DND-41 (cell line): ENCODE measurements around the gene SPECC1.

ENCODE experiments used
- CTCF ChIP-seq: IDR thresholded peaks from 2 replicates; pipeline ENCODE4 v1.5.1; 2012; ENCODE audit warnings: borderline replicate concordance, low read length, moderate library complexity, mild to moderate bottlenecking; ENCODE audit not compliant: poor library complexity, severe bottlenecking; ENCODE audit errors: extremely low read depth
- EZH2 ChIP-seq: IDR thresholded peaks from 3 replicates; pipeline ENCODE4 v1.6.1; 2012; ENCODE audit warnings: borderline replicate concordance, low read depth, mild to moderate bottlenecking, moderate library complexity, low read length, inconsistent platforms; ENCODE audit not compliant: severe bottlenecking

GRCh38 chr17:20009052-20009301 is 182 bp upstream of the SPECC1 start:
- TF ChIP-seq CTCF (no peak), EZH2 (no peak)
